GM18502 (cell line): Measurements from ENCODE around the gene SLC66A1.

ENCODE experiments used
- ATAC-seq: cut with Tn5 transposase; IDR thresholded peaks from one replicate; pipeline ENCODE4 v1.9.1; 2021; ENCODE audit warnings: mild to moderate bottlenecking; ENCODE audit not compliant: unreplicated experiment, poor library complexity

SLC66A1 gene

DNA sequence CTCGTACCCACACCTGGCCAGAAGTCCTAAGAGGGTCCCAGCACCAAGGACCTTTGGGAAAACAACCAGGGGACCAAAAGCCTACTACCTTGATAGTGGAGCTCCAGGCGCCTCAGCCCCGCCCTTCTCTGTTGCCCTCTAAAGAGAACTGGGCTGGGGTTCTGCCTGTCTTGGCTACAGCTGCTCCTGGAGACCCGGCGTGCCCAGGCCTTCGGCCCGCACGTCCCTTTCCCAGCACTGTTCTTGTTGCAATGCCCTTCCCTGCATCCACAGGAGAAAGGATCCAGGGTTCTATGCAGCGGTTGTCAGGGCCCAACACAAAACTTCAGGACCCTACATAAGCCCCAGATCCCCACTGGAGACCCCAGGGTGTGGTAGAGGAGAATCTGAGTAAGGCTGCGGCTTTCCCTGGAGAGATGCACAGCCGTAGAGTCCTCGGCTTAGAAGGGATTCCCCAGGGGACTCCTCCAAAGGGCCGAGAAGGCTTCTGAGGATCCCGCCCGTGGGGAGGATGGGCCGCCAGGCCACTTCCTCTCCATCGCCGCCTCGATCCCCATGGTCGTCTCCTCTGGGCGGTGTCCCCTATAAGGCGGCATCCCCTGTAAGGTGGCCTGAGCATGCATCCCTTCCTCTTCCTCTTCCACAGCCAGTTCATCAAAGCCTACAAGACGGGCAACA, 12.0 kb downstream of the SLC66A1 start:
- ATAC-seq: no peak

DNA sequence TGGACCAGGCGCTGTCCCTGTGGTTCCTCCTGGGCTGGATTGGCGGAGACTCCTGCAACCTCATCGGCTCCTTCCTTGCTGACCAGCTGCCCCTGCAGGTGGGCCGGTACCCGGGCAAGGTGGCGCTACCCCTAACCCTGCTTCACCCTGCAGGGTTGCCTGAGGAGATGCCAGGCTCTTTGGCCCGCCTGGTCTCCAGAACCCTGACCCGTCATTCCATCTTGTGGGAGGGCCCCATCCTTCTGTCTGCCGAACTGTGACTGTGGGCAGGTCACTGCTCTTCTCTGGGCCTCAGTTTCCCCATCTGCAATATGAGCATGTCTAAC, 12.5 kb downstream of the SLC66A1 start:
- ATAC-seq: no peak

DNA sequence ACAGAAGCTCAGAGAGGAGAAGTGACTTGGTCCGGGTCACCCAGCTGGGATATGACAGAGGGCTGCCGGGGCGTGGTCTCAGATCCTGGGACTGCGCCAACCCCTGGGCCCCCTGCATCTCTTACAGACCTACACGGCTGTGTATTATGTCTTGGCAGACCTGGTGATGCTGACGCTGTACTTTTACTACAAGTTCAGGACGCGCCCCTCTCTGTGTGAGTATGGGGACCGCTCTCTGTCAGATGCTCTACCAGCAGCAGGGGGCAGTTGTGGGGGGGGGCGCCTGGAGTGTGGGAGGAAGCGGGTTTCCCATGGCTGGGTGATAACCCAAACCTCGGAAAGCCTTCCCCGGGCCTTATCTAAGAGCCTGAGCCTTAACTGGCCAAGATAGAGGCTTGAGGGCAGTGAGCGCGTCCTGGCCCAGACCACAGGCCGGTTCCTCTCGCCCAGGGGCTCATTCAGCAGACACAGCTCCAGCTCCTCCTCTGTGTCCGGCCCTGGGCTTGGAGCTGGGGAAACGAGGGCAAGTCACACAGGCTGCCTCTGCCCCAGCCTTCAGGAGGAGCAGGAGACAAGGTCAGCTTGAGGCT, 13.3 kb downstream of the SLC66A1 start:
- no peak for ATAC-seq

DNA sequence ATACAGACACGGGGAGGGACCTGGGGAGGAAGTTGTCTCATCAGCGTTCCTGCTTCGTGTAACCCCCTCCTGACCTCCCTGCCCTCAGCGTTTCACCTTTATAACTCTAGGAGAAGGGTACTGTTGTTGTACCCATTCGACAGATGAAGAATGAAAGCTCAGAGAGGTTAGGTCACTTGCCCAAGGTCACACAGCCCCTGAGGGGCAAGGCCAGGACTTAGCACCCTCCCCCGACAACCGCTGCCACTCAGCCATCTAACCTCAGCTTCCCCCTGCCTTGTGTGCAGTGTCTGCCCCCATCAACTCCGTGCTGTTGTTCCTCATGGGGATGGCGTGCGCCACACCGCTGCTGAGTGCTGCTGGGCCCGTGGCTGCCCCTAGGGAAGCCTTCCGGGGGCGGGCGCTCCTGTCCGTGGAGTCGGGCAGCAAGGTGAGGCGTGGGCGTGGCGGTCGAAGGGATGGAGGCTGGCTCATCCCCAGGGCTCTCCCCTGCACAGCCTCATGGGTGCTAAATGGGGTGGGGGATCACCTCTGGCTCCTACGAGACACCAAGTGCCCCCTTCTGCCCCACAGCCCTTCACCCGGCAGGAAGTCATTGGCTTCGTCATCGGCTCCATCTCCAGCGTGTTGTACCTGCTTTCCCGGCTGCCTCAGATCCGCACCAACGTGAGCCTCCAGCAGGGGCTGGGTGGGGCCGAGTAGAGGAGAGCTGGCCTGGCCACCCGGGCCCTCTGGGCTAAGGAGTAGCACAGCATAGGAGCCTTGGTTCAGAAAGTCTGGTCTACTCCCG, 14.0 kb downstream of the SLC66A1 start:
- ATAC-seq: no peak

DNA sequence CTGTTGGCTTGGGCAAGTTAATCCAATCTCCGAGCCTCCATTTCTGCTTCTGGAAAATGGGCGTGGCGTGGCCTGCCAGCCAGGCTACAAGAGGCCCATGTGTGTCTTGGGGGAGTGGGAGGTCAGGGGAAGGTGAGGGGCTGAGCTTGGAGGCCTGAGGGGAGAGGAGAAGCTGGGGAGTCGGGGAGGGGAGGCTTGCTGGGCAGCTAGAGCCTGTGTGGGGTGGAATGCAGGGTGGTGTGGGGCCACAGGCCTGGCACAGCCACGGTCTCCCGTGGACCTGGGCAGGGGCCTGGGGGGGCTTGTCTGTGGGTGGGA, 14.6 kb downstream of the SLC66A1 start:
- no peak for ATAC-seq

DNA sequence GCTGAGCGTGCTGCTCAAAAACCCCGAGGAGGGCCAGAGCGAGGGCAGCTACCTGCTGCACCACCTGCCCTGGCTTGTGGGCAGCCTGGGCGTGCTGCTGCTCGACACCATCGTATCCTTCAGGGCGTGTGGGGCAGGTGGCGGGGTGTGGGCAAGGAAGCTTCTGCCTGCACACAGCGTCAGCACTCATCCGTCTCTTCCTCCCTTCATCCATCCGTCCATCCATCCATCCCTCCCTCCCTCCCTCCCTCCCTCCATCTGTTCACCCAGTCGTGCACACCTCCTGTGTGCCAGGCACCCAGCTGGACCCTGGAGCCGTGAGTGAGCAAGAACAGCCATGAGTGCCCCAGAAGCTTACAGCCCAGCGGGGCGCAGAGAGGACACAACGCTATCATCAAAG, 15.2 kb downstream of the SLC66A1 start:
- no peak for ATAC-seq

DNA sequence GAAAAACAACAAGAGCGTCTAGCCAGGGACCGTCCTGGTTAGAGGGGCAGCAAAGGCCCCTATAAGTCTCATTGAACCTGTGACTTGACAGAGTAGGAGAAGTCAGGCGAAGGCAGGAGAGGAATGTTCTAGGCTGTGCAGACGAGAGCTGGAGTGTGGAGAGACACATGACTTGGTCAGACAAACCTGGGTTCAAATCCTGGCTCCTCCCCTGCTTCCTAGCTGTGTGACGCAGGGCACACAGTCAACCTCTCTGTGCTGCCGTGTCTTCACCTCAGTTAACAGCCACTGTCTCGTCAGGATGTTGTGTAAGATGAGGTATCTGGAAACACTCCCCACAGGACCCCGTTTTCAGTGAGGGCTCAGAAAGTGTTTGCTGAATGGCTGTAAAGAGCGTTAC, 15.6 kb downstream of the SLC66A1 start:
- ATAC-seq: no peak

DNA sequence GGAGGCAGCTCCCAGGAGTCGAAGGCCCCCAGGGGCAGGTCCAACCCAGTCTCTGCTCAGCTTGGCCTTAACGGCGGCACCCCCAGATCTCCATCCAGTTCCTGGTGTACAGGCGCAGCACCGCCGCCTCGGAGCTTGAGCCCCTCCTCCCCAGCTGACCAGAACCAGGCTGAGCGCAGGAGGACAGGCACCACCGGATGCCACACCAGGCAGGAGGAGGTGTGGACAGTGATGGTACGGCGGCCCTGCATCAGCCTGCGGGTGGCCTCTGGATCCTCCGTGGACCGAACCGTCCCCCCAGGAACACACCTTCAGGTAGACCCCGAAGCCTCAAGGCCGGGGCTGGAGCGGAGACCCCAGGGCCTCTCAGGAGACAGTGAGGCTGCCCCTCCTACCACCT, 16.4 kb downstream of the SLC66A1 start:
- no peak for ATAC-seq

DNA sequence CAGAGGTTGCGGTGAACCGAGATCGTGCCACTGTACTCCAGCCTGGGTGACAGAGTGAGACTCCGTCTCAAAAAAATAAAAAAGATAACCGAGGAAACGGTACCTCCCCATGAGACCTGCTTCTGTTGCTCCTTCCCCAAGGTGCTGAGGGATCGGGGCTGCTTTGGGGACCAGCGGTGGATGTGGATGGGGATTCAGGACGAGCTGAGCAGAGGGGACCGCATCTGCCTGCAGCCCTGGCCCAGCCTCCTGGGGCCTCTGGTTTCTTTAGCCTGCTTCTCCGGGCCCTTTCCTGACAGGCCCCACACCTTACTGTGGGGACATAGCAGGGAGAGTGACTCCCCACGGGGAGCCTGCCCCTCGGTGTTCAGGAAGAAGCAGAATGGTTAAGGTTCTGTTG, 17.1 kb downstream of the SLC66A1 start:
- no peak for ATAC-seq

DNA sequence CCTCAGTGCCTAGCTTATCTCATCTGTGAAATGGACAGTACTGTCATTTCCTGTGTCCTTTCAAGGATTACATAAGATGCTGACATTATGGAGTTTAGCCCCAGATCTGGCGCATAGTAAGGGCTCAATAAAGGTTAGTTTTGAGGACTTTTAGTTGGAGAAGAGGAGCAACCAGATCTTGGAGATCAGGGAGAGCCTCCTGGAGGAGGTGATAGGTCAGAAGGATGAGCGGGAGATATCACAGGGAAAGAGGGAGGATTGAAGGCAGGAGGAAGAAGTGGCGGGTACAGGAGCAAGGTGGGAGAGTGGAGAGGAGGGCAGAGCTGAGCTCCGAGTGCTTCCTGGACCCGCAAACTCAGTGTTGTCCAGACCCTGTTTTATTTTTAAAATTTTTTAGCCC, 17.5 kb downstream of the SLC66A1 start:
- no peak for ATAC-seq

DNA sequence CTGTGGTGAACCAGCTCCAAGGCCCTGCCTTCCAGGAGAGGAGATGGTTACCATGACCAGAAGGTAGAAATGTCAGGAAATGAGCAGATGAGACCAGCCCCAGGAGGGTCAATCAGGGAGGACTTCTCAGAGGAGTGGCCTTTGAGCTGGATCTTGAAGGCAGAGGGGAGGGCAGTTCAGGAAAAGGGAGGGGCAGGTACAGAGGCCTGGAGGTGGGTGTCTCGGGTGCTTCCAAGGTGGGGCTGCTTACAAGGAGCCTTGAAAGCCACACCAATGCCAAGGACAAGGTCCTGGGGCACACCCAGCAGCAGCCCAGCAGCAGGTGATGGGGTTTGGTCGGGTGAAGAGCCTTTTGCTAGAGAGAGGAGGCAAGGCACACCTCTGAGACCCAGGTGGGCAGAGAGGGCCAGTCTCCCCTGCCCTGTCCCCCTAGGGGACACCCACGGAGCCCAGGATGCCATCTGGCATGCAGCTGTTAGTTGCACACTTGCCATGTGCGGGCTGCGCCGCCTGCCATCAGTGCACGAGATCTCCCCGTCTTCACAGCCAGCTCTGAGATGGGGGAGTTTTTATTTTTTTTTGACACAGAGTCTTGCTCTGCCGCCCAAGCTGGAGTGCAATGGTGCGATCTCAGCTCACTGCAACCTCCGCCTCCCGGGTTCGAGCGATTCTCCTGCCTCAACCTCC, 18.5 kb downstream of the SLC66A1 start:
- no peak for ATAC-seq

DNA sequence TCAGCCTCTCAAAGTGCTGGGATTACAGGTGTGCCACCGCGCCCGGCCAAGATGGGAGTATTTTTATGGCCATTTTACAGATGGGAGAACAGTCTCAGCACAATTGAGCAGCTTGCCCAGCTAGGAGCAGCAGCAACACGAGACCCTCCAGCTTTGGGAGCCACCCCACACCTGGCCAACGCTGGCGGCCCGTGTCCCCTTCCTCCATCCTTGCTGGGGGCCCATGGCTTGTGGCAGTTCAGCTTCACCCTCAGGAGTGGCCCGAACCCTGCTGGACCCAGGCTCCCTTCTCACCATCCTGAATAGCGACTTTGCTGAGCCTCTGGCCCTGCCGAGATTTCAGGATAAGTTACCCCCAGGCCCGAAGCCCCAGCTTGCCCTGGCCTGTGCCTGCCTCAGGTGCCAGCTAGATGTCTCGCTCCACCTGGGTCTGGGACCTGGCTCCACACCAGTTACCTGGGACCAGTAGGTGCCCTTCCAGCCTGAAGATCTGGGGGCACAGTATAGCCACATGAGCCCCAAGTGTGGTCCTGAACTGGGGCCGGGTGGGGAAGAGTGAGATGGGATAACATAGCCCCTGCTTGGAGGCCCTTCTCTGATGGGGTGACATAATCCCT, 19.2 kb downstream of the SLC66A1 start:
- no peak for ATAC-seq

DNA sequence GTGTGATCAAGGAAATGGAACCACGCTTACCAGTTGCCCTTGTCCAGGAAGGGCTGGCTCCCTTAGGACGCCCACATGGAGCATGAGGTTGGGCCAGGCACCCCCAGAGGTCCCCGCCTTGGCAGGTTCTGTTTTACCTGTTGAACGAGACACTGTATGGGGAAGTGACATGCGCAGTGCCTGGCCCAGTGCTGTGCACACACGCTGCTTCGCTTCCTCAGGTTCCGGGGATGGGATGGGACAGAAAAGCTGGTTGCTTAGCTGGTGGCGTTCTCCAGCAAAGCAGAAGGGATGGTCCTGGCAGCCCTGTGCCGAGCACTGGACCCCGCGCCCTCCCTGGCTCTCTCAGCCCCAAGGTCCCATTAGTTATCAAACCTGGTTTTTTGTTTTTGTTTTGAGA, 20.7 kb downstream of the SLC66A1 start:
- no peak for ATAC-seq

DNA sequence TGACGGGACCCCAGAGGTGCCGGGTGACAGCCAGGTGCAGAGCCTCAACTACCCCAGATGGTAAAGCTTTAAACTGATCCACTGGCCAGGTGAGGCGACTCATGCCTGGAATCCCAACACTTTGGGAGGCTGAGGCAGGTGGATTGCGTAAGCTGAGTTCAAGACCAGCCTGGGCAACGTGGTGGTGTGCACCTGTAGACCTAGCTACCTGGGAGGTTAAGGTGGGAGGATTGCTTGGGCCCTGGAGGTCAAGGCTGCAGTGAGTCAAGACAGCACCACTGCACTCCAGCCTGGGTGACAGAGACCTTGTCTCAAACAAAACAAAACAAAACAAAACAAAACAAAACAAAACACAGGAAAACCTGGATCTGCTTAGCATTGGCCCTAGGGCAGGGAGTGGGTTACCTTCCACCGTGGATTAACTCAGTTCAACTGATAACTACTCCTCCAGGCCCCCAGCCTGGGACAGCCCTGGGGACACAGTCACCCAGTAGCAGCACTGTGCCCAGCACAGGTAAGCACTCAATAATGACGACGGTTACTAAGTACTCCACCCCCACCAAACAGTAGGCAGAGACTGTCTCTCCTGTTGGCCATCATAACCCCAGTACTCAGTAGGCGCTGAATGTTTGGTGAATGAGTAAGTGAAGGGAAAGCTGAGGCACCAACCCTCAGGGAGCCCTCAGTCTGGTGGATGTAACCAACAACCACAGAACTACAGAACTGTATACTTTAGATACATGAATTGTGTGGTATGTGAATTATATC, 21.6 kb downstream of the SLC66A1 start:
- ATAC-seq: no peak

DNA sequence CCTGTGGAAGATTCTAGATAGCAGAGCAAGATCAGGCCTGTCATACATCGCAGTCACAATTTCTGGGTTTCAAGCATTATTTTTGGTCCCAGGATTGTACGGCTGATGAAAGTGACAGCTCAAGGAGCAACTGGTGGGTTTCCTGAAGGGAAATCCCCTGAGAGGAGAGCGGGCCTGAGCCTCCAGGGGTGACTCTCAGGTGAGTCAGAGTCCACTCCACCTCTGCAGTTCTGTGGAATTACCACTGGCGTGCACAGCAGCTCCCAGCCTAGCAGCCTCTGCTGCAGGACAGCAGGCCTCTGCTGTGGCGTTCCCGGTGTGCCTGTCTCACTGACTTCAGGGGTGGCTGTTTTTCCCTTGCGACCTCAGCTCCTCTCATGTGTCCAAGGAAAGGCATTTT, 24.4 kb downstream of the SLC66A1 start:
- no peak for ATAC-seq

DNA sequence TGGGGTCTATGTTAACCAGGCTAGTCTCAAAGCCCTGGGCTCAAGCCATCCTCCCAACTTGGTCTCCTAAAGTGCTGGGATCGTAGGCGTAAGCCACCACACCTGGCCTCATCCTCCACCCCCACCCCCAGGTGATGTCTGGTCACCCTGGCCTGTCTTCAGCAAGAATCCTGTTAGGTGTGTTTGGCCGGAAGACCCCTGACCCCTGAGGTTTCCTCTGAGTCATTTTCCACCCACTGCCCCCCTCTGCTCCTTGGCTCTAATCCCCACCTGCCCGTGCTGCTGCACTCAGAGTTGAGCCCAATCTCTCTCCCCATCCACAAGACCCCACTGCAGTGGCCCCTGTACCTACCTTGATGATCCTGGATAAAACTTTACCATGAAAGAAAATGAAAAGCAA, 25.2 kb downstream of the SLC66A1 start:
- ATAC-seq: no peak

DNA sequence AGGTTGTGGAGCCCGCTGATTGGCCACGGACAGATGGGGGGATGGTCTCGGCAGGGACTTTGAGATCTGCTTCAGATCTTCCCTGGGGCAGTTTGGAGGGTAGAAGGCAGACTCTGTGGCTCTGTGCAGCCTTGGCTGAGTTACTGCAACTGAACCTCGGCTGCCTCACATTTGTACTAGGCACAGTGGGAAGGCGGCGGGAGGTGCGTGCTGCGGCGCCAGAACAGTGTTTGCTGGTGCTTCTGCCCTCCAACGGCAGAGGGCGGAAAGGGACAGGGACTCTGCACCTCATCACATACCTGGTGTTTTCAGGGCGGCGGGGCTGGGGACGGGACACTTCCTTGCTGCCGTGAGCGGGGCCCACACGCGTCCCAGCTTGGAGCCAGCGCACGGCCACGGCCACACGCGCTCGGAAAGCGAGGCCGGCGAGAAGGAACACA, 26.2 kb downstream of the SLC66A1 start:
- ATAC-seq: no peak

DNA sequence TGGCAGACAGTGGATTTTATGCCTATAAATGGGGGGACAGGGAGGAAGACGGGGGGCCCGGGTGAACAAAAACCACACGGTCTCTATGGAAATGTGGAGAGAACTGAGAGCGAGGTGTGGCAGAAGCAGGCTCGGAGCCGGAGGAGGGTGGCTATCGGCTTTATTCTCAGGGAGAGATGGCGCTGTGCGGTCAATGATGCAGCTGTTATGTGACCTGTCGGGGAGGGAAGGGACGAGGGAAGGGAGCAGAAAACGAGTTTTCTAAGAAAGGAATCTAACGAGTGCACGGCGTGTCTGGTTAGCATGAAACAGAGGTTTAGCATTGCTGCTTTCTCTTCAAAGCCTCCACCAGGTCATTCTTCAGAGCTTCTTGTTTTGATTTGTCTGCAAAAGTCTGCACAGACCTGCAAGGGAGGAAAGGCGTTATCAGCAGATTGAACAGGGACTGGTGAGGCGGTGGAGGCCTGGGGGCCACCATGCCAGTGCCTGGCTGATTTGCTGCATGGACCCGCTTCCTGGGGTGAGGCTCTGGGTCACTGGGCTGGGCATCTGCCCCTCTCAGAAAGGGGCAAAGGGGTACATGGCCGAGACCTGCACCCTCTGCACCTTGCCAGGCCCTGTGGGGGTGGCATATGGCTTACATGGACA, 27.2 kb downstream of the SLC66A1 start:
- ATAC-seq: no peak

DNA sequence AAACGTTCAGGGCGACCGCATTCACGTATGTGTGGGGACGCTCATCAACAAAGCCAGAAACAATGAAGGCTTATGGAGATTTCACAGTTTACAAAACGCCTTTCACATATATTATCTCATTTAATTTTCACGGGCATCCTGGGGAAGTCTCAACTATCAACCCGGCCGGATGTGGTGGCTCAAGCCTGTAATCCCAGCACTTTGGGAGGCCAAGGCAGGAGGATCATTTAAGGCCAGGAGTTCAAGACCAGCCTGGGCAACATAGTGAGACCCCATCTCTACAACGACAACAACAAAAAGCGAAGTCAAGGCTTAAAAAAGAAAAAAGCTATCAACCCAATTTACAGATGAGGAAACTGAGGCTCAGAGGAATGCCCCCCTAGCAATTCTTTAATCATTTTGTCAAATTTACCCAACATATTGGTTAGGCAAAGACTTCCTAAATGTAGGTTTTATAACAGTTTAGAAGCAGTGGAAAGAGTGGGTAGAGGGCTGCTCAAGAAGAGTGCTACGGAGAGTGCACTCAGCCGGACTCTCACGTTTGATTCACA, 28.3 kb downstream of the SLC66A1 start:
- no peak for ATAC-seq
